ENCODE results near the gene RPN2.
A peak's percentile ranks its signal among the peaks of the same experiment; 100 is the strongest.

The RPN2 gene

DNA sequence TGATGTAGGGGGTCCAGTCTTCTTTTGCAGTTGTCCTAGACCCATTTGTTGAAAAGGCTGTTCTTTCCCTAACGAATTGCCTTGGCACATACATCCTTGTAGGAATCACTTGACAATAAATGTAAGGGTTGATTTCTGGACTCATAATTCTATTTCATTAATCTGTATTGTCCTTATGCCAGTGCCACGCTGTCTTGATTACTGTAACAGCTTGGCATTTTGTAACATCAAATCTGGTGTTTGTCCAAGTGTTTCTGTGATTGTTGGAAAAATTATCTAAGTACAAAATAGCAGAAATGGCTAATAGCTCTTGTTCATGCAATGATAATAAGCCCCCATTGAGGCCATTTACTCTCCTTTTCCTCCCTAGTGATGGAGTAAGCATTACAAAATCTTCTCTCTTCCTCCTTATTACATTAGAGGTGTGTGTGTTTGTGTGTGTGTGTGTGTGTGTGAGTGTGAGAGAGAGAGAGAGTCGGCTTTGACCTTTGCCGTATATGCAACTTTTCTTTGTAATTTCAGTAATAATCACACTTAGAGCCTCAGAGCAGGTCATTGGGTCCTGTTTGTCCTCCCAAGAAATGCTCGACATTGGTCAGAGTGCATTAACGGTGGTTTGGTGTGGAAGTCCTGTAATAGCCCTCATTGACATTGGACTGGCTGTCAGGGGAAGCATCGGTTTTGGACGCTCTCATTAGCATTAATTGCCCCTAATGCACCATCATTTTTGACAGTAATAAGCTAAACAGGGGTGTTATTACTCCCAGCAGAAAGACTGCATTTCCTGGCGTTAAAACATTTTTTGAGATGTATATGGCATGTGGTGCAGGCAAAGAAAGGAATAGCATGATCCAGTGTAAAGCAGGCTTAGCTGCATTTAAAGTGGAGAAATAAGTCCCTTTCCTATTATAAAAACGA, 40.9 kb downstream of the RPN2 start:
- DNase-seq, result no peak

DNA sequence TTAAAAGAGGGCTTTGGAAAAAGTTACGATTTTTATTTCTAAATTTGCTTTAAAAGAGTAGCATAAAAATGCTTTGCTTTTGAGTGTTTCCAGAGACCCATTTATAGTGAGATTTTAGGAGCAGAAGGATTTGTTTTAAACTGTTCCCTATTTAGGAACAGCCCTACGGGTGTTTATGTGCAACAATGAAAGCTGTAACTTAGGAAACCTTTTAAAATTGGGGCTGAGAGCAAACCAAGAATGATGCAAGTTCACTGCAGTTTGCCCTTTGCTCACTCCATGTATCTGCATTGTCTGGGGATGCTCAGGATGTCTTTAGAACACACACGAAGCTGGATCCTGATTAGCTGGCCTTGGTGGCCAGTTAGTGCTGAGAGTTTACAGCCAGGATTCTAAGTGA, 41.6 kb downstream of the RPN2 start:
- no peak for DNase-seq

DNA sequence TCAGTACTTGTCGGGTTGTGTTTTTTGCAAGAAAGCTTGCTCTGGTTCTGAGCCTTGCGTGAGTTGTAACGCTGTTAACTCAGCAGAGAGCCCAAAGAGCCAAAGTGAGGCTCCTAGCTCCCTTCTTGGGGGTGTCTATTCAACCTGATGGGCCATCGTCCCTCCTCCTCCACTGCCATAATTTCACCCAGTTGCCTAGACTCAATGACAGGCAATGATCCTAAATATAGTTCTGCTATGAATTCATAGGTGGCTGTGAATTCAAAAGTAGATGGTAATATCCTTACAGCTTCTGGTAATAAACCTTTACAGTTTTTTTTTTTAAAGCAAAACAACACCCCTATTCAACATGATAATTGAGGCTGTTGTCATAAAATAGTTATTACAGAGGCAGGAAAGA, 43.0 kb downstream of the RPN2 start:
- no peak for DNase-seq

DNA sequence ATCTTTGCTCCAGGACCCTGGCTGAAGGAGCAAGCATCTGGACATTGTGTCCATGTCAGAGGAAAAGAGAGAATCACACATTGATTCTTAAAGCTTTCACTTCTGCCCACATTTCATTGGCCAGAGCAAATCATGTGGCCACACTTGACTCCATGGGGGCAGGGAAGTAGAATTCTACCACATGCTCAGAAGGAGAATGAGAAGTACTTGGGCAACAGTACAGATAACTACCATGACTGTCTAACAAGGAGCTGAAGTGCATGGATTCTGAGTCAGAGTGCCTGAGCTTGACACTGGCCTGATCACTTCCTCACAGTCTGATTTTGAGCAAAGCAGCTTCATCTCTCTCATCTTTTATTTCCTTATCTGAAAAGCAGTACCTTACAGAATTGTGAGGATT, 43.9 kb downstream of the RPN2 start:
- no peak for DNase-seq

DNA sequence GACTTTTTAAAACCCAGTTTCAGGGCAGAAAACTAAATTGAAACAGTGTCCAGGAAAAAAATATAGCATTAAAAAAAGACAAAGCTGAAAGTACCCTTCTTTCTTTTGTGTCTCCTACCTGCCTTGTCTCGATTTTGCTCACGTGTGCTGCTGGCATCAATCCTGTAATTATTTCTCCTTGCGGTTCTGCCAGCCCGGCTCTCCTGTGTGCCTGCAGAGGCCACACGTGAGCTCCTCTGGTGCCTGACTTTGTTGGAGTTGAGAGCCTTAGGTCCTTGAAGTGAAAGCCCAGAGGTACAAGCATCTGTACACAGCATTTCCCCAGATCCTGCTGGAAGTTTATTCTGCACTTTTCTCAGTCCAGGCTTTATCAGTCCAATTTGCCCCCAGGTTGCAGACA, 46.0 kb downstream of the RPN2 start:
- DNase-seq, result peak; percentile 50

DNA sequence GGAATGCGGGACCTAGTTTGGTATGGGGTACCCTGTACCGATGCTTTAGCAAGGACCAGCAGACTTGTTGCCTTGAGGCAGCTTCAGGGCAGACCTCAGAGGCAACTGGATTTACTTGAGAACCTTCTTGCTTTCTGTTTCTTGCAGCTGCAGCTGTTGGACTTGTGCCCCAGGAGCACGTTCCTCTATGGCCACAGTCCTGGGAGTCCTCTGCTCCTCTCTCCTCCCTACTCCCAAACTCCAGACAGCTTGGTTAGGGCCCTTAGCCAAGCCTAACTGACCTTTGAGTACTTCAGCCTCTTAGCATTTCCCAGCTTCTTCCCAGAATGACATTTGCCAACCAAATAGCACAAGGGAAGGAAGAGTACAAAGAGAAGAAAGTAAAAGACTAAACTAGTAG, 47.8 kb downstream of the RPN2 start:
- no peak for DNase-seq

DNA sequence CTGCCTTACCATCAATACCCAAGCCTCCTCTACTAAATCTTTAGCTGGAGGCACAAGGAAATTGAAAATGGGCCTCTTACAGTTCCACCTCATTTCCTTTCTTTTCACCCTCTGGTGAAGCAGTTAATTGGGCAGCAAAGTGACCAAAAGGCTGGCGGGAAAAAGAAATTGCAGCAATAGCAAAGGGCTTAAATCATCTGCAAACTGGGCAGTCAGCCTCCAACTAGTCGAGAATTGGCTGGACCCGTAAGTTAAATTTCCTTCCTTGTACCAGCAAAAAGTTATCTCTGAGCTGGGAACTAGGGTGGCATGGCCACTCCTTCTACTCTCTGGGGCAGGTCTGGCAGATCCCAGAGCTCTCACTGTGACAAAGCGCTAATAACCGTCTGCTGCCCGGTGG, 49.0 kb downstream of the RPN2 start:
- no peak for DNase-seq

DNA sequence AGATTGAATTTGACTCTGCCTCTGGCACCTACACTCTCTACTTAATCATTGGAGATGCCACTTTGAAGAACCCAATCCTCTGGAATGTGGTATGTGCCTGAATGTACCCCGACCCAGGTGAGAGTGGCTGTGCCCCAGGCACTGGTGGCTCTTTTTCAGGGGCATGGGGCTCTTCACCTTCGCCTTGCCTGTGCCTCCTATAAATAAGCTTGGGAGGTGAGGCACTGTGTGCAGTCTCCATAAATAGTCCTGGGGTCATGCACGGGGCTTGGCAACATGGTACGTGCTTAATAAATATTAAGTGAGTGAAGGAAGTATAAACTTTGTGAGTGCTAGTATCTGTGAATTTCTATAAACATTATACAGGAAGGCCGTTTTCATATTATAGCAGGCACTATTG, 49.5 kb downstream of the RPN2 start:
- no peak for DNase-seq

DNA sequence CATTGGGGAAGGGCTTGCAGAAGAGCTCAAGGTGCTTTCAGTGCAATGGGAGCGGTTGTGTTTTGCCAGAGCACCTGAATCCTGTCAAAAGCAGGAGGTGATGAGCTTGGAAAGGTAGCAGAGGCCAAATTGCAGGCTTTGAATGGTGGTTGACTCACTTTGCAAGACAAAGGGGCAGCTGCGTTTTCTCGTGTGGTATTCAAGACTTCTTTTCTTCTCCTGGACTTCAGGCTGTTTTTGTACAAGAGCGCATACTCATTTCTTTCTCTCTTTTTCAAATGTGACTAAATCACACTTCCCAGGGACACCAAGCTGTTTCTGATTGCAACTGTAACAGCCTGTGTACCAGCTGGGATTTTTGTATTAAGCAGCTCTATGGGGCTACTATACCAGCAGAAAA, 50.2 kb downstream of the RPN2 start:
- no peak for DNase-seq

DNA sequence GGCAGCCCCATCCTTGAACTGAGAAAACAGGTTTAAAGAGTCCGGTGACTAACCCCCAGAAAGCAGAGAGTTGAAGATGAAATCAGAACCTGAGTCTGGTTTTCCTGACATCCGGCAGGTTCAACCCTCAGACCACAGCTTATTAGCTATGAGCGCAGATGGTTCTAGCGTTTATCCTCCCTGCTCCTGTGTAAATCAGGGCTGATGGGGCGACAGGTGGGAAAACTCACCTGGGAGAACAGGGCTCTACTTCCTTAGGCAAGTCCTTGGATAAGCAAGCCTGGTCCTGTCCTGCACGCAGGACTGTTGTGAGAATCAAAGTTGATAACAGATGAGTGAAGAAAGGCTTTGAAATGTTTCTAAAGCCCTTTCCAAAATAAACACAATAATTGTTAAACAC, 51.1 kb downstream of the RPN2 start:
- no peak for DNase-seq

DNA sequence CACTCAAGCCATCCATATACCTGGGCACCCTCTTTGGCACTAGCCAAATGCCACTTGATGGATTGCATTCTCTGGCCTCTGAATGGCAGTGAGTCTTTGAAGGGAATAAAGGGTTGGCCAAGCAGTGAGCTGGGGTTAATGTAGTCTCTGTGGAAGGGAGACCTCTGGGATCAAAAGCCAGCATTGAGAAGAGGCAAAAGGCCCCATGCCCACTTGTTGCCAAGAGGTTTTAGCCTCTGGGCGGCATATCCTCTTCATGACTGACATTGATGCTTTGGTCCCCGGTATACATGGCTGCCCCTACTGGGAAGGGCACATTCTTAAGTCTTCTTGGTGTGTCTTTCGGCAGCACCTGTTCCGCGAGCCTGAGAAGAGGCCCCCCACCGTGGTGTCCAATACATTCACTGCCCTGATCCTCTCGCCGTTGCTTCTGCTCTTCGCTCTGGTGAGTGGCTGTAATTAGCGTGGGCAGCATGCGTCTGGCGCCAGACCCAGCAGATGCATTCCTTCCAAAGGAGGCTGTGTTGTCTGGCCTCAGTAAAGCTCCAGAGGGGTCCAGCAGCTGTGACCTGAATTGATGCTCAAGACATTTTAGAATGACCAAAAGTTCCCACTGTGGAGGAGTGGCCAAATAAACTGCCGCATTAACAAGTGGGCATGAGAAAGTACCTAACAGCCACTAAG, 53.0 kb downstream of the RPN2 start:
- DNase-seq, result no peak

DNA sequence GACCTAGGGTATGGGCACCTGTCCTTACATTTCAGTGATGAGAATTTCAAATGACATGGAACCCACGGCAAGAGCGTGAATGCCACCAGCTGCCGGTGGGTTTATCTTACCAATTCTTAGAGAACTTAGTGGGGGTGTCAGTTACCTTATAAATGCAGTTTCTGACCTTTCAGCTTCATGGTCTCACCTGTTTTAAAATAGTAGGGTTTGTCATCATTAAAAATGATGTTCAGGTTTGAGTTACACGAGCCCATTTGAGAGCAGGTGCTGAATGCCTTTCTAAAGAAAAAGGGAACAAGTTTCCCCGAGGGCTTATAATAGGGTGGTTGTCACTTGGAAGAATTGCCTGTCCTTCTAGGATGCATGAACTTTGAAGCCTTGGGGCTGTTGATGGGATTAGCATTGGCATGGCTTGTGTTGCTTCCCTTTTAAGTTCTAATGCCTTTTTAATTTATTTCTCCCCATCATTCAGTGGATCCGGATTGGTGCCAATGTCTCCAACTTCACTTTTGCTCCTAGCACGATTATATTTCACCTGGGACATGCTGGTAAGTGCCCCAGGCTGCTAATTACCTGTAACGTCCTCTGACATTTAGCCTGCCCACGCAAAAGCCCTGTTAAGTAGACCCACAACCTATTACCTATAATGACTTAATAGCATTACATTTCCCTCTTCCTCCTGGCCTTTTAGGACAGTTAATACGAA, 54.6 kb downstream of the RPN2 start:
- DNase-seq, result no peak

DNA sequence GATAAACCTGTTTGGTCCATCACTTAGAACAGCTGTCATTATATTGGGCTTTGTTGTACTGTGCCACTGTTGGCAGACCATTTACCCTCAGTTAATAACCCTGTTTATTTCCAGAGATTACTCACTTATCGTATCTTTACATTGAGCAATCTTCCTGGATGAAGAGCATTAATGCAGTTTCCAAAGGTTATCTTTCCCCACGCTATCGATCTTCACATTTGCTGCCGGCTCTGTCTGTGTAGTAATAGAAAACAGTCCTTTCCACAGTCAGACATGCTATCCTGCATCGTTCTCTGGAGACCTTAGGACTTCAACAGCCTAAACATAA, 55.1 kb downstream of the RPN2 start:
- DNase-seq, result no peak

DNA sequence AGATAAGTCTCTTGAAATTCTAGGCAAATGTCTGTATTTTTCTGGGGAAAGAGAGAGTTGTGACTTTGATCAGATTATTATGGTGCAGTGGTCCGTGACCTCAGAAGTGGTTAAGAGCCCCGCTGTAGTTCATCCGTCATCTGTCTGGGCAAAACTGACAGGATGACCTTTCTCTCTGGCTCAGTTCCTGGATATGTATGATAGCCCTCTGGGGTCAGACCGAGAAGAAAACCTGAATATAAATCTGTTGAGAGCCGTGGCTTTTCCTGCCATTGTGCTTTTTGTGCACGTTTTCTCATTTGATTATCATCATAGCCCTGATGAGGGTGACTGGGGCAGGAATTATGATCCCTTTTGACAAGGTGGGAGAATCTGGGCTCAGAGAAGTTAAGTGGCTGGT, 55.9 kb downstream of the RPN2 start:
- no peak for DNase-seq

DNA sequence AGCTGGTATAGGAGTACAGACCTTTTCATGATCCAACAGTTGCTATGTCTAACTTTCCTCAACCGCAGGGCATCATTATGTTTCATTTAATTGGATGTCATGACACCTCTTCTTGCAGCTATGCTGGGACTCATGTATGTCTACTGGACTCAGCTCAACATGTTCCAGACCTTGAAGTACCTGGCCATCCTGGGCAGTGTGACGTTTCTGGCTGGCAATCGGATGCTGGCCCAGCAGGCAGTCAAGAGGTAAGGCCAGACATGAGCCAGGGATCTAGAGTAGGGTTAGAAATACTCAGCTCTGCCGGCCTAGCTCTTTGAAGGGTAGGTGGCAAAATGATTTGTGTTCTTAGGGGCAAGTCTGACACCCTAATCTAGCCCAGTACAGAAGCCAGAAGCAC, 57.3 kb downstream of the RPN2 start:
- no peak for DNase-seq

DNA sequence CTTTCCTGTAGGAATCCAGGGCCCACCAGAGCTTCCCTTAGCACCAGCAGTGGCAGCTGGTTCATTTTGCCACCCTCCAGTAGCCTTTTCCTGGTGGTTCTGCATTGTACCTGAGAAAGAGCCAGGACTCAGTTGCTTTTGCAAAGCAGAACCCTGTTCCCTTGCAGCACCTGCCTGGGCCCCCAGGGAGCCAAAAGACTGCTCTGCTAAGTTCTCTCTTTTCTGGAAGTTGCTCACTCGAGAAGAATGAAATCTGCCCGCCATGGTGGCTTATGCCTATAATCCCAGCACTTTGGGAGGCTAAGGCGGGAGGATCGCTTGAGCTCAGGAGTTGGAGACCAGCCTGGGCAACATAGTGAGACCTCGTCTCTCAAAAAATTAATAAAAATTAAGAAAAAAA, 58.5 kb downstream of the RPN2 start:
- no peak for DNase-seq

DNA sequence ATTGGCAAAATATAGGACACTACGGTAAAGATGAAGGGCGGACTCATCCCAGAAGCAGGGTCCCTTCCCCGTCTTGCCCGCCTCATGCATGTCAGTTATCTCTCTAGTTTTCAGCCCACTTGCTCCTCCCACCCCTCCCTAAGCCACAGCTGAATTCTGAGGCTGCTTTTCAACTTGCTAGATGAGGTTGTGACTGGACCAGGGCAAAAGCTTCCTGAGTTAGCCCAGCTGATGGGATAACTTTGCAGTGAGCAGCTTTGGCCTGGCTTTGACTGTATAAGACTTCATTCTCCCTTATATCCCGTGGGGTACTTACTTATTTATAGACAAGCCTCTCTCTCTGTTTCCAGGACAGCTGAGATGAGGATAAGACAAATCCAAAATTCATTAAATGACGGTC, 59.3 kb downstream of the RPN2 start:
- DNase-seq, result no peak

DNA sequence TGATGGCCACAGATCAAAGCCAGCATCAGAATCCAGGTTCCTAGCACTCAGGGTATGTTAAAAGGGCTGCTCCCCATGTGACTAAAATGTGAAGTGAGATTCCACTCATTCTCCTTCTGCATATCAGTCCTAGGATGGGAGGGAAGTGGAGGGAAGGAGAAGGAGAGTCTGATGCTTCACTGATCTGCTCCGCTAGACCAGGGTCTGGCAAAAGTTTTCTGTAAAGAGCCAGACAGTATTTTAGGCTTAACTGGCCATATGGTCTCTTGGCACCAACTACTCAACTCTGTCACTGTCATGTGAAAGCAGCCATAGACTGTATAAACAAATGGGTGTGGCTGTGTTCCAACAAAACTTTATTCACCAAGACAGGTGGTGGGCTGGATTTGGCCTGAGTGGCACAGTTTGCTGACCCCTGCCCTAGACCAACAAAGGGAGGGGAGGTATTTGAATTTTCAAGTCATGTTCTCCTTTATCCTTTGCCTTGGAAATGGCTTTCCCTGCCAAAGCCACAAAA, 59.9 kb downstream of the RPN2 start:
- DNase-seq, result no peak

DNA sequence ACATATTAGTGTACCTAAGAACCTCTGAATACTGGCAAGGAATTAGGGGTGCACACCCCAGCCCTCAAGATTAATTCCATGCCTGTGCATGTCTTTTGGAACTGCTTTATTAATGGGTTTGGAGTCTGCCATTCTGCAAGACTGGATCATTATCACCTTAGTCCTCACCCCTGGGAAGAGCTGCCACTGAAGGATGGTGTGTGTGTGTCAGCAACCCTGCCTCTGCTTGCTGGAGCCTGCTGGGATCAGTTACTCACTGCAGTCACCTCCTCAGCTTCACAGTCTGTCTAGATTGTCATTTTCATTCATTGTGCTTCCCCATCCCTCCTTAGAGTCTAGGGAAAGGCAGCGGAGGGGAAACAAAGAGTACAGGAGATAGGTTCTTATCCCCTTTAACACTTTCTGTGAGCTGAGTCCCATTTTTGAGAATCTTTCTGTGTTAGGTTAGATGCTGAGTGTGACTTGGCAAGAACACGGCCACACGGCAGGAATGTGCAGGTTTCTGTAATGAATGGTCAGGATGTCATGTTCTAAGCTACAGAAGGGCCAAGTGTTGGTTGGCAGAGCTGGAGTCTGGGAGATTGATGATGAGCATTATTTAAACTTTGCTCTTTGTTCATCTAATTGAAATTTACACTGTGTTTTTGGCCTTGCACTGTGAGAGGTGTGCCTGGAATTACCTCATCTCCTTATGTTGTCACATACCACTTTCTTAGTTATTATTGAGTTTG, 61.4 kb downstream of the RPN2 start:
- DNase-seq, result no peak

DNA sequence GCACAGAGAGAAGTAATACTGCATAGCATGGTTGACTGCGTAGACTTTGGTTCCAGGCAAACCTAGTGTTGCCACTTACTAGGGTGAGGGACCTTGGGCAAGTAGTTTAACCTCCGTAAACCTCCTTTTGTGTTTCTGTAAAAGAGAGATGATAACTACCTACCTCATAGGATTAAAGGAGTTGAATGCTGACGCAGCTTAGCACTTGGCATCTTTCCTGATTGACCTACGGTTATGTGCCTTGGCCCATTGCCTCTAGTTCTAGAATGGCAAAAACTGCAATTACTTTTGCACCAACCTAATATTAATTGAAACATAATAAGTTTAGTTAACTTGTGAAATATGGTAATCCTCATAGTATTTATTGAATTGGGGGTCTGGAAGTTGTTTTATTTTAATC, 63.4 kb downstream of the RPN2 start:
- no peak for DNase-seq

DNA sequence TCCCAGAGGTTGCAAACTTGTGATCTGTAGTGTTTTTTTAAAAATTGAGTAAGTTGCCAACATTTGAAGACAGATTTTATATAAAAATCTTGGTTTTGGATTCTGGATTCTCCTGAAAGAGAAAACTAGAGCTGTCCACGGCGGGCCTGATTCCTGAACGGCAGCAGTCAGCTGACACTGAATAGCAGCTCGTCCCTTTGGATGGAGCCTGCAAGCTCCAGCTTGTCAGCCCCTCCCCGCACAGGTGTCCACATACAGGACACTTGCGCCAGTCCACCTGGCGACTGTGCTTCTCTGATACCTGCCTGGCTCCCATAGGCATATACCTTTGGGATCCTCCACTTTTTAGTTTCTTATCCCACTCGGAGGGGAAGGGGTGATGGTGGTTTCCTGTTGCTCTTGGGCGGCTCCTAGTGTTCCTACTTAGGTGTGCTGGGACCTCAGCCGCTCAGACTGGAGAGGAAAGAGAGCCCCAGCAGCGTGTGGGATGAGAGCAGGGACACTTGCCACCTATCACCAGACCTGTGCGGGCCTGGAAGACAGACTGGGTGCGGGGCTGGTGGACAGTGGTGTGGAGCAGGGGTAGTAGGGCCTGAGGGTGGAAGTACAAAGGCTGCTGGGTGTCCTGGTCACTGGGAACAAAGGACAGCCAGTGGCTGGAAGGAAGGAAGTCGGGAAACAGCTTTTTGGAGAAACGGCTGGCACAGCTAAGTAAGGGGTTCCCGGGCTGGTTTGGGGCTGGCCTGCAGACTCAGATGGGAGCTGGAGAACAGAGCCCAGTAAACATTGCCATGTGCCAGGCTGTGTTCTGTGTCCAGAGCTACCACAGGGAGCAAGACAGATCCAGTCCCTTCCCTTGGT, 64.2 kb downstream of the RPN2 start:
- no peak for DNase-seq

DNA sequence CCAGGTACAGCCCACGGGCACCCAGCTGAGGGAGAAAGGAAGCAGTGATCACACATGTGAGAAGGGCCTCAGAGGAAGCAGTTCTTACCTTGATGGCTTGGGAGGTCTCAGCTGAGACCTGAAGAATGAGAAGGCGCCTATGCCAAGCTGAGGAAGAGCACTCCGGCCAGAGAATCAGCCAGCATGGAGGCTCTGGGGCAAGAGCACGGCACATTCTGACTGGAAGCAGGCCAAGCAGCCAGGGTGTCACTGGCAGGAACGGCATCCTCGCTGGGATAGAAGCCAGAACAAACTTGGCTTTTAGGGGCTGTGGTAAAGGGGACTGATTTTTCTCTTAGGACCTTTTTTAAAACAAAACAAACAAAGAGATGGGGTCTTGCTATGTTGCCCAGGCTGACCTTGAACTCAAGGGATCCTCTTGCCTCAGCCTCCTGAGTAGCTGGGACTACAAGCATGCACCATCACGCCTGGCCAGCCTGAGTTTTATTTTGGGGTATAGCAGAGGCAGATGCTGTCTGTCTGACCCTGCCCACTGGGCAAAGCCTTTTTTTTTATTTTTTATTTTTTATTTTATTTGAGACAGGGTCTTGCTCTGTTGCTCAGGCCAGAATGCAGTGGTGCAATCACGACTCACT, 64.9 kb downstream of the RPN2 start:
- no peak for DNase-seq

Measured in NCI-H2107 (cell line).